ENCODE measurements around the gene QKI.

Gene QKI

DNA sequence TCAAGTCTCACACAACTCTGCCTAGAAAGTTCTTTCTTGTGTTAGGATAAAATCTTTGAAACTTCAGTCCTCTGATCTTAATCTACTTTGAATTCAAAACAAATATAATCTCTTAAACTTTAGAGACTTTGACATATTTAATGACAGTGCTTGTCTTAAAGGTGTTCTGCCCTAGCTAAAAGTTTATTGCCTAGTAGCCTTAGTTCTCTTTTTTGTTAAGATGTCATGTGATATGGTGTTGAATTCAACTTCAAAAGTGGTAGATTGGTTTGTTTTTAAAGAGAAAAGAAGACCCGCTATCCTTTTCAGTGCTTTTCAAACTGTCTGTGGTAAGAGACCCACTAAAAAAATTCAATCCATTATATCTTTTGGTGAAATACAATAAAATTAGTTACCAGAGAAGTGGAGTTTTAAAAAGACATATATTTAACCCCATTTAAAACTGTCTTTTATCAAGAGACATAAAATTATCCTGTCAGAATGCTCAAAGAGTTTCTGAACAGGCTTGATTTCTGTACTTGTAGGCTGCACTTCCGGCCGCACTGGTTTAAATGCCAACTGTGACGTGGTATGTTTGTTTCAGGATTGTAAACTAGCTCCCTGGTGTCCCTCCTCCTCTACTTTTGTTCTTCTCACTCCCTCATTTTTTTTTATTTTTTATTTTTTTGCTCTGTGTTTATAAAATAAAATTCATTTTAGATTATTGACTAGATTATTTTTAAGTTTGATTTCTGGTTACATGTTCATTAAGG lies 76.5 kb downstream of the QKI start:
- no peak for DNase-seq

DNA sequence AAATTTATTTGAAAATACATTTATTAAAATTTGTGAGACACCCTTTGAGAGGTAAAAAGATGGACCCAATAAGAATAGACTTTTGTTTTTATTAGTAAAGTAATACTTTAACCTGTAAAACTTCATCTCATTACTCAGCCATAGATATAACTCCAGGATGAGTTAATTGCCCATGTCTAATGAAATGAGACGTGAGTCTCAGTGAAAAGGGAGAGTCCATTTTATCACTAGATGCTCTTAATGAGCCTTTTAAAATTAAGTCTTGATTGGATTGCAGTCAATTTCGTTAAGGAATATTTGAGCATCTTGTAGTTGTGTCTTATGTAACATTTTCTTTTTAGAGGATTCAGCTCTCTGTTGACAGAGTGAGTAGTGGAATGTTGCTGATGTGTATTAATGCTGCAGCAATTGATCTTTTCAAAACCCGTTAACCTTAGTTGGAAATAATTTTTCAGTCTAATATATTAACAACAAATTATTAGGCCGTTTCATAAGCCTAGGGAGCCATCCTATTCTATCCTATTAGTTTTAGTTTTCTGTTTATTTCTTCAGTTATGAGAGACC lies 77.3 kb downstream of the QKI start:
- DNase-seq, result no peak

DNA sequence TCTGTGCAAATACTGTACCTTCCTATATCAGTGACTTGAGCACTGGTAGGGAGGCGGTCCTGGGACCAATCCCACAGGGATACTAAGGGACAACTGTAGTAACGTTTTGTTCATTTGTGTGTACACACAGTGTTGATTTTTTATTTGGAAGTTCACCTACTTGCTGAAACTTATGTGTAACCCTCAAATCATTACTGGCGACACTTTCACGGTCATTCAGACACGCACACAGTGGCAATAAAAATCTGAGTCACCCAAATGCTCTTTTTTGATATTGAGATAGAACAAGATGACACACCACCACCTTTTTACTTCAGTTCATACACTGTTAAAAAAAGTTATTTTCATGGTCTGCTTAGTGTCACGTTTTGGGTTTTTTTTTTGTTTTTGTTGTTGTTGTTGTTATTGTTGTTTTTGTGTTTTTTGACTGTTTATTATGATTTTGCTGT lies 79.8 kb downstream of the QKI start:
- DNase-seq, result no peak

DNA sequence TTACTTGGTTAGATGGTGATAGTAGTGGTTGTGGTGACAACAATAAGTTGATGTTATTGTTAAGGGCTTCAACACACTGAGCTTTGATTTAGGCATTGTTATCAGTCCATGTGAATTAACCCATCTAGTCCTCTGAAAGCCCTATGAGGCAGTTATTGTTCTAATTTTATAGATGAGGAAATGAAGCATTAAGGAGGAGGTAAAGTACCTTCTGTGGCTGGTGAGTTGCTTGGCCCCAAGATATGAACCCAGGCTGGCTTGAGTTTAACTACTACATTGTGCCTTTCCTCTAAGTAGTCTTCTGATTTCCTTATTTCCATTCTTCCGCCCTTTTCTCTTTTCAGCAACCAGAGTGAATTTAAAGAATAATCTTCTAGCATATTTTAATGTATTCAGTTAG lies 81.7 kb downstream of the QKI start:
- DNase-seq, result no peak

DNA sequence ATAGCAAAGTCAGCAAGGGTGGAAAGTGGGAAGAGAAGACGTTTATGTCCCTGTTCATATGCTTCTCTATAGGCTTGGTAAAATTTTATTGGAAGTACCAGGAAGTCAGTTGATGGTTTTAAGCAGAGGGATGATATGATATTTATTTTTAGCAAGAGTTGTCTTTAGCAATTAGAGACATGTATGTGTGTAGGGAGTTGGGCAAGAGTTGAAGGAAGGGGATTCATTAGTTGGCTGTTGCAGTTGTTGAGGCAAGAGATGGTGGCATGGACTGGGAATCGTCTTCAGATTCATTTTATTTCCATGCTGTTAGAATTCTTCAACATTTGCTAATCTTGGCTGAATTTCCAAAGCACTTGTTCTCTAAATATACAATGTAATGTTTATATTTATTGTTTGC lies 85.6 kb downstream of the QKI start:
- no peak for DNase-seq

DNA sequence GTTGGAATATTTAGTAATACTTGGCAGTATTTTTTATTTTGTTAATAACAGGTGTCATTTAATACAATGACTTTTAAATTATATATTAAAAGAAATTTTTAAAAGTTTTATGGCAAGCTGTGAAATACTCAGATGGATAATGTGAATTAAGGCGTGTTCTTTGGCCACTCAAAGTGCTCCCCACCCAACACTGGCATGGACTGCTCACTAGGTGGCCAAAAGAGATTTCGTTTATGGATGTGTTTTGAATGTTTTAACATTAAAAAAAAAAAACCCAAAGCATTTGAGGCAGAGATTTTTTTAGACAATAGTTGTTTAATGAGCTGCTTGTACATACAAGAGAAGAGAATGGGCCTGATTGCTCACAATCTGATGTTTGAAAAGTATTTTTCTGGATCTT lies 86.5 kb downstream of the QKI start:
- DNase-seq, result no peak

DNA sequence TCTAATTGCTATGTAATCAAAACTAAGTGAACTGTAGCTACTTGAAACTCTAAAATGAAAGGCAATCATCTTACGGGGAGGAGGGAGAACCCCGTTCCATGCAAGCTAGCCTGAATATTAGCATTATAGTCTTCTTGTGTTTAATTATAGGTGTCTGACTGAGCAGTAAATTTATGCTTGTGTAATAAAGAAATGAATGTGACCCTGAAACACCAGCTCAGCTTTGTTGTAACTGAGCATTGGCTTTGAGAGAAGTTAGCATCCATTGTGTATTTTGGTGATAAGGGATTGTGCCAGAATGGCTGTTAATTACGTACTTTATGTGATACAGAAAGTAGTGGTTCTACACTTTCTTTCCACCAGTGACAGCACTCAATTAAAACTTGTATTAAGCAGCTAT lies 86.9 kb downstream of the QKI start:
- no peak for DNase-seq

DNA sequence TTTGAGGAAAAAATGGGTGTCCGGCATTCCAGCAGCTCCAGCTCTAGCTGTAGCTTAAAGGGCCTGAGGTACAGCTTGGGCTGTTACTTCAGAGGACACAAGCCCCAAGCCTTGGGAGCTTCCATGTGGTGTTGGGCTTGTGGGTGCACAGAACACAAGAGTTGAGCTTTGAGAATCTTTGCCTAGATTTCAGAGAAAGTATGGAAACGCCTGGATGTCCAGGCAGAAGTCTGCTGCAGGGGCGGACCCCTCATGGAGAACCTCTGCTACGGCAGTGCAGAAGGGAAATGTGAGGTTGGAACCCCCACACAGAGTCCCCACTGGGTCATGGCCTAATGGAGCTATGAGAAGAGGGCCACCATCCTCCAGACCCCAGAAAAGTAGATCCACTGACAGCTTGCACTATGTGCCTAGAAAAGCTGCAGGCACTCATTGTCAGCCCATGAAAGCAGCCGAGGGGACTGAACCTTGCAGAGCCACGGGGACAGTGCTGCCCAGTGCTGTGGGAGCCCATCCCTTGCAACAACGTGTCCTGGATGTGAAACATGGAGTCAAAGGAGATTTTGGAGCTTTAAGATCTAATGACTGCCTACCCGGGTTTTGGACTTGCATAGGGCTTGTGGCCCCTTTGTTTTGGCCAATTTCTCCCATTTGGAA lies 90.6 kb downstream of the QKI start:
- no peak for DNase-seq

DNA sequence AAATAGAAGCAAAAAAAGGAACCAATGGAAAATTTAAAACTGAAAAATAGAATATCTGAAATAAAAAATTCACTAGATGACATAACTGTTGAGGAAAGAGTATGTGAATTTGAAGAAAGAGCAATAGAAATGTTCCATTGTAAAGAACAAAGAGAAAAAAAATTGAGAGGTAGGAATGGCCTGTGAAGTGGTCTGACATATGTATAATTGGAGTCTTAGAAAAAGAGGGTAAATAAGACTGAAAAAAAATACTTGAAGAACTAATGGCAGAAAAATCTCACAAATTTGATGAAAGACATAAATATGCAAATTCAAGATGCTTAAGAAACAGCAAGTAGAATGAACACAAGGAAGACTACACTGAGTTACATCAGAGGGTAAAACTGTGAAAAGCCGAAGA lies 93.4 kb downstream of the QKI start:
- DNase-seq, result no peak

DNA sequence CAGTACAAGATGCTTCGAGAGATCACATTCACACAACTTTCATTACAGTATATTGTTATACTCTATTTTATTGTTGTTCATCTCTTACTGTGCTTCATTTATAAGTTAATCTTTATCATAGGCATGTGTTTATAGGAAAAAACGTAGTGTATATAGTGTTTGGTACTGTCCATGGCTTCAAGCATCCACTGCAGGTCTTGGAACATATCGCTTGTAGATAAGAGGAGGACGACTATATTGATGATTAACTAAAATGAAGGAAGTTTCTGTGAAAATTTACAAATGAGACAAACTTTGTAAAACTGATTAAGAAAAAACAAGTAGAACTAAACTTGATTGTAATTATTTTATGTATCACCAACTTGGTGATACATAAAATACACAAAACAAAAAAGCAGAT lies 98.5 kb downstream of the QKI start:
- DNase-seq, result no peak

DNA sequence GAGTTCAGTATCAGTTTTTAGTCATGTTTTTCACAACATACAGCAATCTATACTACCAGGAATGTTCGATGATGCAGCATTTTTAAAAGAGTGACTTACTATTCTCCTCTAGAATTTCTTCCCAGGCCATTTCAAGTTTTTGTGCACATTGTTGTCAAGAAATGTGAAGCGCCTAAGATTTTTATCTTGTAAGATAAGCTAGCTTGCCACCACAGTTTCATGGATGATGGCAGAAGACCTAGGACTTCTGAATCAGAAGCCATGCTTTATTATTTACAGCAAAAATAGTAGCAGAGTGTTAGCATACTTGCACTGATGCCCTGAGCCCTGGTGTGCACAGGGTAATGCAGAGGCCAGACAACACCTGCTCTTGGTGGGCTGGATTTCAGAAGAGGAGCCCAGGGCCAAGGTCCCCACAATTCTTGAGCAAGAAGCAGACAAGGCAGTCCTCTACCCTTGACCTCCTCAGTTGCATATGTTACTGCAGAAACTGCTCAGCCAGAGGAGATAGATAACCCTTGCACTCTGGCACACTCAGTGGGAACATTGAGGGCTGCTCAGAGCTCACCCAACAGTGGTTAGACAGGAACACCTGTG lies 99.2 kb downstream of the QKI start:
- DNase-seq, result no peak

DNA sequence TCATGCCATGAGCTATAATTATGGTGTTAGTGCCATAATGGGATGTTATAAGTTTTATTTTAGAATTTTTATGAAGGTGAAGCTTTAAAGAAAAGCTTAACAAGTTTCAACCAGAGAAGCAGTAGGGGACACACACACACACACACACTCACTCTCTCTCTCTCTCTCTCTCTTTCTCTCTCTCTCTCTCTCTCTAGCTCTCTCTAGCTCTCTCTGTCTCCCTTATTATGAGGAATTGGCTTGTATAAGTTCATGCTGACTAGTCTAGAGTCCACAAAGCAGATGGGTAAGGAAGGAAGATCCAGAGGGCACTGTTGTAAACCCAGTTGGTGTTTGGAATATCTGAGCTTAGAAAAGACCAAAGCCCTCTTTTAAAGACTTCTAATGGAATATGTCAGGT lies 102.4 kb downstream of the QKI start:
- DNase-seq, result no peak

DNA sequence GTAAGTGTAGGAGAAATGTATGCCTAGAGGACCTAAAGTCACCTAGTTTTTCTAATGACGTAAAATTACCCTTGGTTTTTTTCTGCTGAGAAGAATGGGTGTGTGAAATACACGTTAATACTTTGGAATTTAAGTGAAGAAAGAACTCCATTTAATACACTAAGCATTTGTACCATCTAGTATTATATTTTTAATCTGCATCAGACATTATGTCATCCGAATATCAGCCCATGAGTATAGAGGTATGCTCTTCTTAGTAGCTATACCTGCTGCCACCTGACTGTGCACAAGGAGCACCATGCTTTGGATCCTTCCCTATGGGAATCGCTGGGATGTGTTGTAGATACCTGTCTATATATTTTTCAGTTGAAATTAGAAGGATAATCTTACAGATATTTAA lies 106.4 kb downstream of the QKI start:
- no peak for DNase-seq

DNA sequence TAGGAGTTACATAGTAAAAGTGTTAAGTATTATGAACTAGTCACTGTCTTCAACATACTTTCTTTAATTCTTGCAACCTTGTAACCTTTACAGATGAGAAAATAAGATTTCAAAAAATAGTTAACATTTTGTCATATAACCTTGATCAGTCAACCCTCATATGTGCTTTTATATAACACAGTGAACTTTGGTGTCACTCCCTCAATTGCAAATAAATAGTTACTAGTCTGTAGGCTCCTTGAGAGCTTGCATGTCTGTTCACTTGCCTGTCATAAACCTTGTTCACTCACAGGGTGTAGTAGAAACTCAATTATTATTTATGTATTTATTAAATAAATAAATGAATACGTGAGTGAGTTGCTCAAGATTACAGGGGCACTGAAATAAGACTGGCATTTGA lies 107.5 kb downstream of the QKI start:
- DNase-seq, result no peak

DNA sequence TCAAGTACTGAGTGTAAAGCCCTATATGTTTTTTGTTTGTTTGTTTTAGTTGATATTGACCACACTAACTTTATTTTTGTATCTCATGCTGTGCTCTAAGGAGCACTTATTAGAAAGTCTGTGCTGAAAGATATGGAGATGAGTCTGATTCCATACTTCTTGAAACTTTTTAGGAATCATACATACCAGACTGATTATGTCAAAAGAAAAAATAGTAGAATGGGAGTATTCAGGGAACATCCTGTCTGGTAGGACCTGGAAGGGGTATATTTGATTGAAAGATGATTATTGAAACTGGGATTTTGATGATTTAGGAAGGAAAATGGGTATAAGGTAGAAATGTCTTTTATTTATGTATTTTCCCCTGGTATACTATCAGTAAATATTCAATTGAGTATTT lies 111.4 kb downstream of the QKI start:
- DNase-seq, result no peak

DNA sequence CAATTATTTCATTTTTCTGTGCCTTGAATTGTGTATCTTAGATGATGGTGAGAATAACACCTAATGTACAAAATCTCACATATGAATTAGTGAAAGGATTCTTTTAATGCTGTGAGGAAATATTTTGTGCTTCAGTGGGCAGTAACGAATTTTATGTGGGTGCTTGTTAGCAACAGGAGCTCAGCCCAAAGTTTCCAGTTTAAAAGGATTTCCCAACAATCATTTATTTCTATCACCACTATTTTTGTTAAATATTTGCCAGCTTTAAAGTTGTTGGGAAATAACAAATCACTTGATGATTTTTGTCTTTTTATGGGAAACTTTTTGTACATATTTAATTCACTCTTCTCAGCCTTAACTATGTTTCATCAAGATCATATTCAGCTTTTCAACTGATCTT lies 111.8 kb downstream of the QKI start:
- DNase-seq, result no peak

DNA sequence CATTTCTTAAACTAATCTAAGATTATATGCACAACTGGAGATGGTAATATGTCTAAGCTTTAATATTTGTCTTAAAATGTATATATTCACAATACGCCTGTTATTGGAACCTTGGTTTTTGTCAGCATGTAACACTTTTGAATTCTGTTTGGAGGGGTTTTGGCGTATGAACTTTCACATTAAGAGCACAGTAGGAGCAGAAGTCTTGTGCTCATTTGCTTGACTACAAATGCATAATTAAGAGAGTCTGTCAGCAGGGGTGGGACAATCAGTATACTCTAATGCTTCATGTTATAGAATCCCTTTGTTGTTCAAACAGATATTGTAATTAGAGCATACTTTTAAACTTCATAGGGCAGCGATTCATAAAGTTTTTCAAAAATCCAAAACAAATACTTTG lies 112.8 kb downstream of the QKI start:
- DNase-seq, result no peak

DNA sequence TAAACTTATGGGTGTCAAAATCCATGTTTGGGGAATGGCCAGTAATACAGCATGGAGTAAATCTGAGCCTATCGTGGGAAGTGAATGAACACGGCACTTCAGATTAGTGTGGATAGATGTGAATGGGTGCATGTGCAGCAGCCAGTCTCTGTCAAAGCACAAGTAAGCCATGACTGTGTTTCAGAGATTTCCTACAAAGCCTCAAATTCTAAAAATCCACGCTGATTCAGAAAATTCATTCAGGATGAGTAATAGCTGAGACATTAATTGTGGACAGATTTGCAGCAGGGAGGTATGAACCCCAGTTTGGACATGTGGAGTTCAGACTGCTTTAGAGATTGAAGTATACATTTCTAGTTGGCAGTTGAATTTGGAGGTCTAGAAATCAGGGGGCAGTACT lies 115.1 kb downstream of the QKI start:
- DNase-seq, result peak; percentile 2

DNA sequence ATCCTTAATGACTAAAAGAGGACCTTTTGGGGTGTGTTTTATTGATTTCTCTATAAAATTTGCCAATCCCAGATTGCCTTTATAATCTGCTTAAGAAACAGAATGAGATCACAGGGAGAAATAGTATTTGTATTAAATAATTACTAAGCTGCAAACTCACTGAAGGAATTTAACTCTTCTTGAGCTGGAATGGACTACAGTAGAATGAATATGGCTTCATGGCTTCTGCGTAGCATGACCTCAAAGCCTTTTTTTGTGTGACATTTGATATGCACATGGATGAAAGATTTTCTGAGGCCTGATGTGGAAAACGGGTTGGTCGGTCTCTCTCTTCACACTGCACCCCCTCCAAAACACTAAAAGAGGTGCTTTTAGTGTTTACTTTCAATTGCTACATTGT lies 115.9 kb downstream of the QKI start:
- DNase-seq, result no peak

DNA sequence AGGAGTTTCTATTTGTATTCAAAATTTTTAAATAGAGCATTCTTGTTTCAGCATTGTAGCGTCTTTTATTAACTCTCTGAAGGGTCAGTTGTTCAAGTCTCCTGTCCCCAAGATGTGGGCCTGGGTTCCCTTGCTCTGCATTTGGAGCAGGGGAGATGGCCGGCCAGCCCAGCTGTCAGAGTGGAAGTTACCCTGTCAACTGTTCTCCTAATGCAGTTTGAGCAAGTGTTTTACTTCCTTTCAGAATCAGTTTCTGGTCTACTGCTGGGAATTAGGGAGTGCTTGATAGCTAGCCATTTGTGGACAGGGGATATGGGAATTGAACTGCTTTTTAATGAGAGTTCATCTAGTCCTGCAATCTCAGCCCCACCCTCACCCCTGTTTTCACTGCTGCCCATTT lies 116.6 kb downstream of the QKI start:
- DNase-seq, result no peak

DNA sequence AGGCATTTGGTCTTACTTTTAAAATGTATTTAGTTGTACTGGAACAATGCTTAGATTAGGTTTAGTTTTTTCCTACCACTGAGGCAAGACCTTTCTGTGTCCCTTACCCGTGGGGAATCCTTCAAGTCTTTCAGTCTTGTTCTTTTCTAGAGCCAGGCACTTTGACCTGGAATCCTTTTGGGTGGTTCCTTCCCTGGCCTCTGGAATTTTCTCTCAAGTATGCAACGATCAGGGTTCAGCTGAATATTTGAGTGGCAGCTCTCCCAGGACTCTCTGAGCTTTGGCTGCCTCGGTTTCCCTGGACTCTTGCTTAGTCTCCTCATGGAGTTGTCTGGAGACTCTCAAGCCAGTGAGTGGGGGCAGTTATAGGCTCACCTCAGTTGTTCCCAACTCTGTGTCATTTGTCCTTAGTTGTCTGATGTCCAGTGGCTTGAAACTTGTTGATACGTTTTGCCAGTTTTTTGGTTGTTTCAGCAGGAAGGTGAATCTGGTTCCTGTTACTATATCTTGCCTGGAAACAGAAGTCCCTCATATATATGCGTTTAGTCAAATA lies 118.1 kb downstream of the QKI start:
- DNase-seq, result no peak

DNA sequence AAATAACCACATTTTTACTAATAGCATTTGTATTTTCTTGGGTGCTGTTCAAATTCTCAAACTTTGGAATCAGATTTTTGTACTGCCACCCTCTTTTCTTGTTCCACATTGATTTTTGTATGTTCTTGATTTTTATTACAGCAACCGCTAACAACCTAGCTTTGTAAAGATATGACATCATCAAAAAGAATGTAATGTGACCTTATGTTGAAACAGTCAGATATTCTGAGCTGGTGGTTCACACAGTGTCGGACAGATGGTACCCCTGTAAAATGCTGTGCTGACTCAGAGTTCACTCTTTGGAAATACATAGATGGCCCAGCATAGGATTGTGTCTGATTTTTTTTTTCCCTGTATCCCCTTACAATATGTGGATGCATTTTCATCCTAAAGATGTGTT lies 118.9 kb downstream of the QKI start:
- no peak for DNase-seq

DNA sequence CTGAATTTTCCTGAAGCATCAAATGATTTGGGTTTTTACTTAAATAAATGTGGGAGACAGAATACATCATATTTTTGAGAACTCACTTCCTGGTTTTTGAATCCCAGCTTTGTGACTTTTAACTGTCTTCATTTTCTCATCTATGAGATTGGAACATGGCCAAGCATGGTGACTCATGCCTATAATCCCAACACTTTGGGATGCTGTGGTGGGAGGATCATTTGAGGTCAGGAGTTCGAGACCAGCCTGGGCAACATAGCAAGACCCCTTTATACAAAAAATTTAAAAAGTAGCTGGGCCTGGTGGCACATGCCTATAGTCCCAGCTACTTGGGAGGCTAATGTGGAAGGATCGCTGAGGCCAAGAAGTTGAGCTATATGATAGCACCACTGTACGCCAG lies 122.3 kb downstream of the QKI start:
- DNase-seq, result no peak

DNA sequence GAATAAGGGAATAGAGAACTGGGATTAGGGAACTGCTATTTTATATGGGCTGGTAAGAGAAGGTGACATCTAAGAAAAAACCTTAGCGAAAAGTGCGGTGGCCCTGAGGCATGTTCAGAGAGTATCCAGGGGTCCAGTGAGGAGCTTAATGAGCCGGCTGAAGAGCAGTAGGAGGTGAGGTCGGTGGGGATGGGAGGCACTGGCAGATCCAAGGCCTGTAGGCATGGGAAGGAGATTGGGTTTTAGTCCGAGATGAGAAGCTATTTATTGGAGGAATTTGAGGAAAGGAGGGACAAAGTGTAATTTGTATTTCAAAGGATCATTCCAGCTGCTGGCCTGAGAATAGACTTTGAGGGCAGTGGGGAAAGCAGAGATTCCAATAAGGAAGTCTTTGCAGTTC lies 123.8 kb downstream of the QKI start:
- DNase-seq, result no peak

All from activated CD4-positive, alpha-beta T cell treated with anti-CD3 and anti-CD28 coated beads, Interleukin-2, Interleukin-6, amounts not matched to agents 100 ng/mL and 50 ng/mL, durations not matched to agents 16 hours and 8 hours (primary cell).